ENCODE results near the gene OSBPL5.

DNA sequence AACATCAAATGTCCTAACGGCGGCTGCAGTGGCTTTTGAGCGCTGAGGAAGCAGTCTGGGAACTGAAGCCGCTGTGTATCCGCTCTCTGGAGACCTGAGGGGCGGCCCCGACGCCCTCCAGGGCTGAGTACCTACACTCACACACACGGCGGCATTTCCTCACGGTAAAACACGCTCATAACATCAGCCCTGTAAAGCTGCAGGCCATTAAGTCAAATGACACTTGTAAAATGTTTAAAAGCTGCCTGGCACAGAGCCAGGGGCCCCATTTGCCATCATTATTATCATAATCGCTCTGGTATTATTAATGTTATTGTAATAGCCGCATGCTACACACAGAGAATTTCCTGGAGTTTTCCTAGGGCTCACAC is 113.0 kb downstream of the OSBPL5 start:
- TF ChIP-seq, protein P1, sequence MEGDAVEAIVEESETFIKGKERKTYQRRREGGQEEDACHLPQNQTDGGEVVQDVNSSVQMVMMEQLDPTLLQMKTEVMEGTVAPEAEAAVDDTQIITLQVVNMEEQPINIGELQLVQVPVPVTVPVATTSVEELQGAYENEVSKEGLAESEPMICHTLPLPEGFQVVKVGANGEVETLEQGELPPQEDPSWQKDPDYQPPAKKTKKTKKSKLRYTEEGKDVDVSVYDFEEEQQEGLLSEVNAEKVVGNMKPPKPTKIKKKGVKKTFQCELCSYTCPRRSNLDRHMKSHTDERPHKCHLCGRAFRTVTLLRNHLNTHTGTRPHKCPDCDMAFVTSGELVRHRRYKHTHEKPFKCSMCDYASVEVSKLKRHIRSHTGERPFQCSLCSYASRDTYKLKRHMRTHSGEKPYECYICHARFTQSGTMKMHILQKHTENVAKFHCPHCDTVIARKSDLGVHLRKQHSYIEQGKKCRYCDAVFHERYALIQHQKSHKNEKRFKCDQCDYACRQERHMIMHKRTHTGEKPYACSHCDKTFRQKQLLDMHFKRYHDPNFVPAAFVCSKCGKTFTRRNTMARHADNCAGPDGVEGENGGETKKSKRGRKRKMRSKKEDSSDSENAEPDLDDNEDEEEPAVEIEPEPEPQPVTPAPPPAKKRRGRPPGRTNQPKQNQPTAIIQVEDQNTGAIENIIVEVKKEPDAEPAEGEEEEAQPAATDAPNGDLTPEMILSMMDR (conservative IDR thresholded peaks at IDR 0.05; ENCODE audit: low read length) = no peak
- TF ChIP-seq EZH2phosphoT487 (IDR thresholded peaks at IDR 0.05; ENCODE audit: borderline replicate concordance, low read depth, low read length) = no peak

Measured in OCI-LY7 (cell line).